Measurements from ENCODE around the gene CENPE. TPM values are rescaled to one million over a fixed set of nuclear protein-coding genes. Genes with fewer than 3 reads are reported as not detected.
"Not testable (repeated sequence)": the region's sequence is repeated elsewhere in the genome, so short reads cannot be mapped to it uniquely, and the experiment has no call there.

The CENPE gene
- polyA plus RNA-seq, 1 experiment = 2.4 TPM

DNA sequence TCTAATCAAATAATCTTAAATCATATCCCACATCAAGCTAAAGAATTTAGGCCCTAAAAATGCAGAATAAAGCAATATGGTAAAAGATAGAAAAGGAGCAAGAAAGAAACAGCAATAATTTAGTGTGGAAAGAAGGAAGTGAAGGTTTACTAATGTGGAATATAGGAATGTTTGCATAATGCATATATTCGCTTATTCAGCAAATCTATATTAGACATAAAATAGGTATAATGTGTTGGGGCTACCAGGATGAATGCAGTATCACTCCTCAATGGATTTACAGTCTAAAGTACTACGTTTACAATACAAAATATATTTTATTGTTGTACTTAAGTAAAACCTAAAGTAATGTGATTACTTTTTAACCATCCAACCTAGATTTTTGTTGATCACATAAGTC, 4.7 kb downstream of the CENPE start:
- Histone ChIP-seq H3K27me3 (ENCODE audit: control insufficient read depth, insufficient read depth, low read length) (no peaks in the 10 kb centered on the region), H3K4me3 (ENCODE audit: low read depth, low read length) (no peak overlapping the region), H3K36me3 (ENCODE audit: control insufficient read depth, insufficient read depth, low read length) (no peaks in the 10 kb centered on the region)
- ChIA-PET CTCF (no interaction called here), POLR2A (no interaction called here)
- no peak for DNase-seq (ENCODE audit: low read depth)
- TF ChIP-seq, protein P1, sequence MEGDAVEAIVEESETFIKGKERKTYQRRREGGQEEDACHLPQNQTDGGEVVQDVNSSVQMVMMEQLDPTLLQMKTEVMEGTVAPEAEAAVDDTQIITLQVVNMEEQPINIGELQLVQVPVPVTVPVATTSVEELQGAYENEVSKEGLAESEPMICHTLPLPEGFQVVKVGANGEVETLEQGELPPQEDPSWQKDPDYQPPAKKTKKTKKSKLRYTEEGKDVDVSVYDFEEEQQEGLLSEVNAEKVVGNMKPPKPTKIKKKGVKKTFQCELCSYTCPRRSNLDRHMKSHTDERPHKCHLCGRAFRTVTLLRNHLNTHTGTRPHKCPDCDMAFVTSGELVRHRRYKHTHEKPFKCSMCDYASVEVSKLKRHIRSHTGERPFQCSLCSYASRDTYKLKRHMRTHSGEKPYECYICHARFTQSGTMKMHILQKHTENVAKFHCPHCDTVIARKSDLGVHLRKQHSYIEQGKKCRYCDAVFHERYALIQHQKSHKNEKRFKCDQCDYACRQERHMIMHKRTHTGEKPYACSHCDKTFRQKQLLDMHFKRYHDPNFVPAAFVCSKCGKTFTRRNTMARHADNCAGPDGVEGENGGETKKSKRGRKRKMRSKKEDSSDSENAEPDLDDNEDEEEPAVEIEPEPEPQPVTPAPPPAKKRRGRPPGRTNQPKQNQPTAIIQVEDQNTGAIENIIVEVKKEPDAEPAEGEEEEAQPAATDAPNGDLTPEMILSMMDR (IDR thresholded peaks at IDR 0.05; ENCODE audit: insufficient read depth, low read depth, low read length) = no peak

DNA sequence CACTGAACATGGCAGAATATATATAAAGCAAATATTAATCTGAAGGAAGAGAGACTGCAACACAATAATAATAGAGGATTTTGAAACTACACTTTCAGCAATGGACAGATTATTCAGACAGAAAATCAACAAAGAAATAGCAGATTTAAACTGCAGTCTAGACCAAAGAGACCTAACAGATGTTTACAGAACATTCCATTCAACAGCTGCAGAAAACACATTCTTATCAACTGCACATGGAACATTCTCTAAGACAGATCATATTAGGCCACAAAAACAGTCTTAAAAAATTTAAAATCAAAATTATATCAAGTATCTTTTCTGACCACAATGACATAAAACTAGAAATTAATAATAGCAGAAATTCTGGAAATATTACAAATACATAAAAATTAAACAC, 27.1 kb downstream of the CENPE start:
- H3K27me3 ChIP-seq (ENCODE audit: control insufficient read depth, insufficient read depth, low read length) = no peaks in the 10 kb centered on the region
- POLR2A ChIA-PET = no interaction called here
- TF ChIP-seq, protein P1 (IDR thresholded peaks at IDR 0.05; ENCODE audit: insufficient read depth, low read depth, low read length) = no peak
- CTCF ChIA-PET = no interaction called here
- no peak for DNase-seq (ENCODE audit: low read depth)
- H3K36me3 ChIP-seq (ENCODE audit: control insufficient read depth, insufficient read depth, low read length) = peaks cover 2% of the 10 kb centered on the region; the same call in 1 of the 2 replicates
- H3K4me3 ChIP-seq (ENCODE audit: low read depth, low read length) = no peak overlapping the region

DNA sequence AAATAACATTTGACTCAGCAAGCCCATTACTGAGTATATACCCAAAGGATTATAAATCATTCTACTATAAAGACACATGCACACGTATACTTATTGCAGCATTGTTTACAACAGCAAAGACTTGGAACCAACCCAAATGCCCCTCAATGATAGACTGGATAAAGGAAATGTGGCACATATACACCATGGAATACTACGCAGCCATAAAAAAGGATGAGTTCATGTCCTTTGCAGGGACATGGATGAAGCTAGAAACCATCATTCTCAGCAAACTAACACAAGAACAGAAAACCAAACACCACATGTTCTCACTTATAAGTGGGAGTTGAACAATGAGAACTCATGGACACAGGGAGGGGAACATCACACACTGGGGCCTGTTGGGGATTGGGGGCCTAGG, 28.4 kb downstream of the CENPE start:
- CTCF ChIA-PET; H3K27me3 ChIP-seq (ENCODE audit: control insufficient read depth, insufficient read depth, low read length); H3K4me3 ChIP-seq (ENCODE audit: low read depth, low read length); POLR2A ChIA-PET; DNase-seq (ENCODE audit: low read depth); H3K36me3 ChIP-seq (ENCODE audit: control insufficient read depth, insufficient read depth, low read length): not testable (repeated sequence)

DNA sequence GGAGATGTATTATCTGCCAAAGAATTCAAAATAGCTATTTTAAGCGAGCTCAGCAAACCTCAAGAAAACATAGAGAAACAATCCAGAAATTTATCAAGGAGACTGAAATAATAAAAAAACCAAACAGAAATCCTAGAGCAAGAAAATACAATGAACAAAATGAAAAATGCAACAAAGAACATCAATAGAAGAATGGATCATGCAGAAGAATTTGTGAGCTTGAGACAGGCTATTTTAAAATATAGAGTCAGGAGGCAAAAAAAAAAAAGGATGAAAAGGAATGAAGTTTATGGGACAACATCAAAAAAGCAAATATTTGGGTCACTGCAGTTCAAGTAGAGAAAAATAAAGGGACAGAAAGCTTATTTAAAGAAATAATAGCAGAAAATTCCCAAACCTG, 29.1 kb downstream of the CENPE start:
- Histone ChIP-seq H3K4me3 (ENCODE audit: low read depth, low read length) (no peak overlapping the region), H3K27me3 (ENCODE audit: control insufficient read depth, insufficient read depth, low read length) (no peaks in the 10 kb centered on the region), H3K36me3 (ENCODE audit: control insufficient read depth, insufficient read depth, low read length) (peaks cover 2% of the 10 kb centered on the region; the same call in 1 of the 2 replicates)
- ChIA-PET POLR2A (interaction anchor here (1.0 kb wide), 1 partner anchor 17 kb away, joined by 4 read pairs; no protein-coding TSS in a partner anchor), CTCF (no interaction called here)
- no peak for DNase-seq (ENCODE audit: low read depth)
- TF ChIP-seq, protein P1 (IDR thresholded peaks at IDR 0.05; ENCODE audit: insufficient read depth, low read depth, low read length) = no peak

DNA sequence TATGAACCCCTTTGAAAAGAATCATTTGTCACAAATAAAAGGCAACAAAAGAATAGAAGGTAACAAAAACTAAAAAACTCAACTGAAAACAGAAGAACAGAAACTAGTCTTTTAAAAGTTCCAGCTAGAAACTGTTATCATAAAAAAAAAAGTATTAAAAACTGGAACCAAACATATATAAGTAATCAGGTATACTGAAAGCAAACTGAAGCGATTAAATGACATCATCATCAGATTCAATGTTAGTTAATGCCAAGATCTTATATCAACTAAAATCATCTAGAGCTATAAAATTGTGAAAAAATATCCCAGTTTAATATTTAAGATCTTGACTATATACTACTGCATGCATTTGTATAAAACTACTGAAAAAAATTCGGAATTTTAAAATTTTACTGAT, 36.0 kb downstream of the CENPE start:
- no peaks in the 10 kb centered on the region for H3K36me3 ChIP-seq (ENCODE audit: control insufficient read depth, insufficient read depth, low read length)
- DNase-seq (ENCODE audit: low read depth) = no peak
- H3K27me3 ChIP-seq (ENCODE audit: control insufficient read depth, insufficient read depth, low read length) = no peaks in the 10 kb centered on the region
- H3K4me3 ChIP-seq (ENCODE audit: low read depth, low read length) = no peak overlapping the region
- TF ChIP-seq, protein P1 (IDR thresholded peaks at IDR 0.05; ENCODE audit: insufficient read depth, low read depth, low read length) = no peak
- POLR2A ChIA-PET = no interaction called here
- CTCF ChIA-PET = no interaction called here

DNA sequence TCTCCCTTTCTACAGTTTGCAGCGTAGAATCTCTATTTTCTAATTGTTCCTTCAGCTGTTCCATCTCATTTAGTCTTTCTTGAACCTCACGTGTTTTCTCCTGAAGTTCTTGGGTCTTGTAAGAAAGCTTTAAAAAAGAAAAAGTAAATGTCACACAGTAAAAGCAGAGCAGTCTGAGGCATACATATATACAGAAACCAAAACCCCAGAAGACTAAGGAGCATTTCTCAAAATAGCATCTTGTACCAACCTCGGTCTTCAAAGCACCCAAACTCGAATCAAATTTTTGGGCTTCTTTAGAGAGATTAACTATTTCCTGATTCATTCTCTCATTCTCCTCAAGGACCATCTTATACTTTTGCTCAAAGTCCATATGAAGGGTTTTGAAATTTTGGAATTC, 39.4 kb downstream of the CENPE start:
- H3K36me3 ChIP-seq (ENCODE audit: control insufficient read depth, insufficient read depth, low read length) = no peaks in the 10 kb centered on the region
- DNase-seq (ENCODE audit: low read depth) = no peak
- H3K27me3 ChIP-seq (ENCODE audit: control insufficient read depth, insufficient read depth, low read length) = no peaks in the 10 kb centered on the region
- H3K4me3 ChIP-seq (ENCODE audit: low read depth, low read length) = no peak overlapping the region
- TF ChIP-seq, protein P1 (IDR thresholded peaks at IDR 0.05; ENCODE audit: insufficient read depth, low read depth, low read length) = no peak
- CTCF ChIA-PET = no interaction called here
- POLR2A ChIA-PET = no interaction called here

All from BJ (cell line).